H9 (cell line): ENCODE data around the gene TAS1R1. TPM values are rescaled to one million over a fixed set of nuclear protein-coding genes. Genes with fewer than 3 reads are reported as not detected.

Source experiments
- DNase-seq: peaks from one replicate; pipeline ENCODE4 v3.0.0-alpha.2; 2017
- H2AFZ ChIP-seq: one replicate; pipeline ENCODE4 v1.6.1; 2013; ENCODE audit warnings: mild to moderate bottlenecking, low read length, control low read depth, moderate library complexity
- H2AK5ac ChIP-seq: 2 replicates; pipeline ENCODE4 v1.6.1; 2013; ENCODE audit warnings: low read length, control low read depth, mixed read lengths; ENCODE audit not compliant: insufficient read length
- H2BK120ac ChIP-seq: one replicate; pipeline ENCODE4 v1.6.1; 2013; ENCODE audit warnings: low read depth, mild to moderate bottlenecking, low read length, control low read depth, inconsistent platforms; ENCODE audit not compliant: poor library complexity, severe bottlenecking
- H2BK12ac ChIP-seq: 2 replicates; pipeline ENCODE4 v1.6.1; 2013; ENCODE audit warnings: low read length, control low read depth, mixed read lengths, low read depth; ENCODE audit not compliant: insufficient read length
- H2BK15ac ChIP-seq: 2 replicates; pipeline ENCODE4 v1.6.1; 2013; ENCODE audit warnings: low read depth, low read length, control low read depth
- H2BK20ac ChIP-seq: one replicate; pipeline ENCODE4 v1.6.1; 2013; ENCODE audit warnings: low read depth, mild to moderate bottlenecking, low read length, control low read depth, inconsistent platforms; ENCODE audit not compliant: poor library complexity, severe bottlenecking
- H2BK5ac ChIP-seq: 2 replicates; pipeline ENCODE4 v1.6.1; 2013; ENCODE audit warnings: low read length, control low read depth, mixed read lengths; ENCODE audit not compliant: insufficient read length
- H3K14ac ChIP-seq: 2 replicates; pipeline ENCODE4 v1.6.1; 2013; ENCODE audit warnings: low read length, control low read depth; ENCODE audit not compliant: insufficient read depth
- H3K18ac ChIP-seq: 2 replicates; pipeline ENCODE4 v1.6.1; 2013; ENCODE audit warnings: low read depth, mild to moderate bottlenecking, mixed read lengths, low read length, control low read depth; ENCODE audit not compliant: insufficient read length
- H3K23ac ChIP-seq: 2 replicates; pipeline ENCODE4 v1.6.1; 2013; ENCODE audit warnings: low read length, control low read depth, mixed read lengths, low read depth; ENCODE audit not compliant: insufficient read length
- H3K23me2 ChIP-seq: 2 replicates; pipeline ENCODE4 v1.6.1; 2013; ENCODE audit warnings: low read depth, mild to moderate bottlenecking, mixed read lengths, low read length, control low read depth; ENCODE audit not compliant: insufficient read length, poor library complexity, severe bottlenecking
- H3K27ac ChIP-seq: 2 replicates; pipeline ENCODE4 v1.5.1; 2013; ENCODE audit warnings: low read length, control low read depth, mixed read lengths, low read depth; ENCODE audit not compliant: insufficient read length
- H3K27me3 ChIP-seq: 2 replicates; pipeline ENCODE4 v1.6.1; 2013; ENCODE audit warnings: low read length, control low read depth, inconsistent platforms; ENCODE audit not compliant: insufficient read depth
- H3K4ac ChIP-seq: 2 replicates; pipeline ENCODE4 v1.6.1; 2013; ENCODE audit warnings: low read depth, mild to moderate bottlenecking, control low read depth, inconsistent platforms, low read length, moderate library complexity
- H3K4me1 ChIP-seq: 2 replicates; pipeline ENCODE4 v1.6.1; 2013; ENCODE audit warnings: low read length, control low read depth, inconsistent platforms; ENCODE audit not compliant: insufficient read depth
- H3K4me2 ChIP-seq: 2 replicates; pipeline ENCODE4 v1.6.1; 2013; ENCODE audit warnings: low read length, control low read depth, mixed read lengths; ENCODE audit not compliant: insufficient read length, insufficient read depth
- H3K56ac ChIP-seq: 2 replicates; pipeline ENCODE4 v1.6.1; 2013; ENCODE audit warnings: low read depth, mild to moderate bottlenecking, mixed read lengths, low read length, control low read depth; ENCODE audit not compliant: insufficient read length
- H3K79me1 ChIP-seq: 2 replicates; pipeline ENCODE4 v1.6.1; 2013; ENCODE audit warnings: low read depth, mild to moderate bottlenecking, moderate library complexity, low read length, control low read depth, inconsistent platforms; ENCODE audit not compliant: insufficient read depth, poor library complexity, severe bottlenecking
- H3K79me2 ChIP-seq: 2 replicates; pipeline ENCODE4 v1.6.1; 2013; ENCODE audit warnings: low read length, control low read depth, inconsistent platforms; ENCODE audit not compliant: insufficient read depth
- H3K9ac ChIP-seq: 2 replicates; pipeline ENCODE4 v1.6.1; 2013; ENCODE audit warnings: low read length, control low read depth, mixed read lengths; ENCODE audit not compliant: insufficient read length; ENCODE audit errors: extremely low read depth
- H3K9me3 ChIP-seq: one replicate; pipeline ENCODE4 v1.6.1; 2013; ENCODE audit warnings: low read depth, low read length, inconsistent platforms; ENCODE audit not compliant: control insufficient read depth
- H3T11ph ChIP-seq: one replicate; pipeline ENCODE4 v1.6.1; 2013; ENCODE audit warnings: mild to moderate bottlenecking, low read length, control low read depth, inconsistent platforms
- H4K20me1 ChIP-seq: one replicate; pipeline ENCODE4 v1.6.1; 2013; ENCODE audit not compliant: control insufficient read depth, insufficient read length, insufficient read depth
- H4K5ac ChIP-seq: 2 replicates; pipeline ENCODE4 v1.6.1; 2013; ENCODE audit warnings: low read depth, mild to moderate bottlenecking, mixed read lengths, low read length, control low read depth; ENCODE audit not compliant: insufficient read length
- H4K8ac ChIP-seq: replicated peaks from 2 replicates; pipeline ENCODE4 v1.6.1; 2013; ENCODE audit warnings: low read length, control low read depth, mixed read lengths, low read depth; ENCODE audit not compliant: insufficient read length
- H4K91ac ChIP-seq: 2 replicates; pipeline ENCODE4 v1.6.1; 2013; ENCODE audit warnings: low read depth, mild to moderate bottlenecking, moderate library complexity, mixed read lengths, low read length, control low read depth; ENCODE audit not compliant: insufficient read length
- H3K27ac Mint-ChIP-seq, 3 experiments: 2 replicates in 2 of 3; 3 replicates in 1 of 3; pipeline ENCODE4 v1.8.0; 2020 to 2021; ENCODE audit warnings: mixed read lengths in 3 of 3, mild to moderate bottlenecking in 1 of 3, moderate library complexity in 1 of 3
- H3K27me3 Mint-ChIP-seq: 2 replicates; pipeline ENCODE4 v1.8.0; 2021; ENCODE audit warnings: low read depth, mild to moderate bottlenecking, moderate library complexity, mixed read lengths
- H3K36me3 Mint-ChIP-seq, 3 experiments: 2 replicates in 2 of 3; 3 replicates in 1 of 3; pipeline ENCODE4 v1.8.0; 2020 to 2021; ENCODE audit warnings: low read depth in 3 of 3, mixed read lengths in 3 of 3; ENCODE audit not compliant: insufficient read depth in 1 of 3
- H3K4me1 Mint-ChIP-seq, 2 experiments: 2 replicates each; pipeline ENCODE4 v1.8.0; 2020; ENCODE audit warnings: mixed read lengths in 2 of 2
- H3K4me3 Mint-ChIP-seq, 2 experiments: 2 replicates in 1 of 2; 3 replicates in 1 of 2; pipeline ENCODE4 v1.8.0; 2020 to 2021; ENCODE audit warnings: mild to moderate bottlenecking in 2 of 2, mixed read lengths in 2 of 2, moderate library complexity in 1 of 2
- H3K9me3 Mint-ChIP-seq, 2 experiments: 2 replicates in 1 of 2; 3 replicates in 1 of 2; pipeline ENCODE4 v1.8.0; 2020; ENCODE audit warnings: mild to moderate bottlenecking in 2 of 2, mixed read lengths in 2 of 2, moderate library complexity in 1 of 2
- WGBS: extraction: QIAGEN DNeasy Blood & Tissue Kit; methylation state at CpG from one replicate; pipeline ENCODE4 v1.1.7; 2013; ENCODE audit warnings: missing lambda C conversion rate, low lambda C conversion rate, mixed read lengths; ENCODE audit not compliant: insufficient read length; ENCODE audit errors: extremely low coverage; 5-methylcytosine and 5-hydroxymethylcytosine counted together
- total RNA-seq: library from RNA; stranded (reverse); gene quantifications from 2 replicates; pipeline ENCODE4 v1.2.1, GENCODE V29; 2021
- TF ChIP-seq, protein P1 (sequence below): fragments of 200-600 bp; sonication (generic); conservative IDR thresholded peaks from 3 replicates; pipeline ENCODE4 v1.8.0; 2021; ENCODE audit warnings: antibody characterized with exemption, mild to moderate bottlenecking

TAS1R1 gene
- total RNA-seq, 1 experiment from 2014 or later: not detected

DNA sequence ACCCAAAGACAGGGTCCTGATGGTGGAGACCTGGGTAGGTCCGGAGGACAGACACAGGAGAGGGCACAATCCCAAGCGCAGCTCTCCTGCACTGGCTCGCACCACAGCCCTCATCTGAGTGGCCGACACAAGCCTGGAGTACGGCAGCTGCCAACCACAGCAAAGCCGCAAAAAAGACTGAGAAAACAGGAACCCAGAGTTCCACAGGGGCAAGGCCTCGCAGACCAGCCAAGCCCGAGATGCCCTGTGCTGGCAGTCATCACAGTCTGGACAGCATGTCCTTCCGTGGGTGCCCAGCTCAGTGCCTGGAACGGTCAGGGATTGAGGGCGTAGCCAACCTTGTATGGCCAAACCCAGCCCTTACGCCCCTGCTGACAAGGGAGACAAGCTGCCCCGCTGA lies 36.1 kb downstream of the TAS1R1 start:
- no peaks in the 10 kb centered on the region for H3K79me1 ChIP-seq
- no peak overlapping the region for H2BK12ac ChIP-seq
- Mint-ChIP-seq H3K4me1 (no peaks in the 10 kb centered on the region), H3K27me3 (no peaks in the 10 kb centered on the region), H3K36me3 (peaks cover 24 to 64% (median 56%) of the 10 kb centered on the region in 3 experiments; a peak in 6 of 7 replicates), H3K4me3 (no peak overlapping the region), H3K9me3 (no peaks in the 10 kb centered on the region), H3K27ac (no peak overlapping the region)
- no peak overlapping the region for H3K9ac ChIP-seq
- no peak overlapping the region for H3K14ac ChIP-seq
- no peaks in the 10 kb centered on the region for H3K23me2 ChIP-seq
- no peak overlapping the region for H2AK5ac ChIP-seq
- H2BK120ac ChIP-seq: no peak overlapping the region
- H3K27me3 ChIP-seq: no peaks in the 10 kb centered on the region
- no CpG with 5 or more reads among the region's 13 CpGs for WGBS
- H3T11ph ChIP-seq: no peak overlapping the region
- no peak overlapping the region for H4K8ac ChIP-seq
- H2BK15ac ChIP-seq: no peak overlapping the region
- no peak for DNase-seq
- no peaks in the 10 kb centered on the region for H3K9me3 ChIP-seq
- no peaks in the 10 kb centered on the region for H3K79me2 ChIP-seq
- no peak overlapping the region for H3K4me2 ChIP-seq
- H4K5ac ChIP-seq: no peak overlapping the region
- no peak overlapping the region for H2AFZ ChIP-seq
- H4K20me1 ChIP-seq: no peaks in the 10 kb centered on the region
- TF ChIP-seq, protein P1, sequence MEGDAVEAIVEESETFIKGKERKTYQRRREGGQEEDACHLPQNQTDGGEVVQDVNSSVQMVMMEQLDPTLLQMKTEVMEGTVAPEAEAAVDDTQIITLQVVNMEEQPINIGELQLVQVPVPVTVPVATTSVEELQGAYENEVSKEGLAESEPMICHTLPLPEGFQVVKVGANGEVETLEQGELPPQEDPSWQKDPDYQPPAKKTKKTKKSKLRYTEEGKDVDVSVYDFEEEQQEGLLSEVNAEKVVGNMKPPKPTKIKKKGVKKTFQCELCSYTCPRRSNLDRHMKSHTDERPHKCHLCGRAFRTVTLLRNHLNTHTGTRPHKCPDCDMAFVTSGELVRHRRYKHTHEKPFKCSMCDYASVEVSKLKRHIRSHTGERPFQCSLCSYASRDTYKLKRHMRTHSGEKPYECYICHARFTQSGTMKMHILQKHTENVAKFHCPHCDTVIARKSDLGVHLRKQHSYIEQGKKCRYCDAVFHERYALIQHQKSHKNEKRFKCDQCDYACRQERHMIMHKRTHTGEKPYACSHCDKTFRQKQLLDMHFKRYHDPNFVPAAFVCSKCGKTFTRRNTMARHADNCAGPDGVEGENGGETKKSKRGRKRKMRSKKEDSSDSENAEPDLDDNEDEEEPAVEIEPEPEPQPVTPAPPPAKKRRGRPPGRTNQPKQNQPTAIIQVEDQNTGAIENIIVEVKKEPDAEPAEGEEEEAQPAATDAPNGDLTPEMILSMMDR: no peak
- no peak overlapping the region for H3K23ac ChIP-seq
- H3K27ac ChIP-seq: no peak overlapping the region
- no peak overlapping the region for H2BK20ac ChIP-seq
- no peak overlapping the region for H2BK5ac ChIP-seq
- no peaks in the 10 kb centered on the region for H3K4me1 ChIP-seq
- H3K56ac ChIP-seq: no peak overlapping the region
- no peak overlapping the region for H3K4ac ChIP-seq
- no peak overlapping the region for H4K91ac ChIP-seq
- H3K18ac ChIP-seq: no peak overlapping the region
